Gastrocnemius medialis (tissue), 4 donors: Measurements from ENCODE around the gene ZNF493. TPM values are rescaled to one million over a fixed set of nuclear protein-coding genes. Genes with fewer than 3 reads are reported as not detected.

Experiments used
- ATAC-seq, 2 donors: fragments of 150-250 bp; one replicate each; pipeline ENCODE4 v1.9.1; 2016
- DNase-seq, 2 donors: peaks; one replicate each; pipeline ENCODE4 v3.0.0-alpha.2; 2019
- H3K27ac ChIP-seq, 4 donors: fragments of 200-600 bp; sonication (generic); 1 replicate in 1 of 4; 2 replicates in 3 of 4; pipeline ENCODE4 v1.5.1; 2016 to 2018; ENCODE audit warnings: mild to moderate bottlenecking in 2 of 4, moderate library complexity in 1 of 4
- H3K27me3 ChIP-seq, 3 donors: fragments of 200-600 bp; sonication (generic) in 2 of 3; 1 replicate in 1 of 3; 2 replicates in 2 of 3; pipeline versions ENCODE4 v1.5.1 to v1.6.0; 2016 to 2019; ENCODE audit warnings: mild to moderate bottlenecking in 1 of 3, moderate library complexity in 1 of 3
- H3K36me3 ChIP-seq, 2 donors: fragments of 200-600 bp; sonication (generic) in 1 of 2; one replicate each; pipeline ENCODE4 v1.5.1; 2017 to 2018
- H3K4me1 ChIP-seq, 2 donors: fragments of 200-600 bp; sonication (generic) in 1 of 2; one replicate each; pipeline ENCODE4 v1.5.1; 2016 to 2017; ENCODE audit warnings: mild to moderate bottlenecking in 2 of 2
- H3K4me3 ChIP-seq, 4 donors: fragments of 200-600 bp; sonication (generic) in 3 of 4; 1 replicate in 1 of 4; 2 replicates in 3 of 4; pipeline ENCODE4 v1.5.1; 2016 to 2019; ENCODE audit warnings: mild to moderate bottlenecking in 2 of 4
- H3K9me3 ChIP-seq, 3 donors: fragments of 200-600 bp; sonication (generic) in 2 of 3; 1 replicate in 1 of 3; 2 replicates in 2 of 3; pipeline ENCODE4 v1.5.1; 2016 to 2019
- POLR2A ChIP-seq, 2 donors: fragments of 450-650 bp; IDR thresholded peaks; one replicate each; pipeline ENCODE4 v1.6.1; 2017; ENCODE audit warnings: antibody characterized with exemption in 2 of 2, mild to moderate bottlenecking in 2 of 2, moderate library complexity in 2 of 2
- in situ Hi-C, 4 donors: fragments of 200-750 bp; cut with MboI; loops; one replicate each; pipeline versions ENCODE4 v1.15.0 to v1.8.0; 2017; ENCODE audit warnings: low sequenced_read_pairs in 4 of 4
- intact Hi-C: fragments of 100-400 bp; cut with DNase I; formaldehyde crosslinking; loops from one replicate; pipeline ENCODE4 v1.15.1; 2023; ENCODE audit warnings: low total_unique reads
- total RNA-seq, 4 donors: library from RNA; depleted of rRNA; stranded (reverse); fragments of >200 nt; gene quantifications; one replicate each; pipeline versions ENCODE4 v1.1.0 to v1.2.3, GENCODE V29; 2016
- TF ChIP-seq, protein P1 (sequence below), 5 experiments: fragments of 450-650 bp in 3 of 5; fragments of 200-600 bp in 2 of 5; sonication (generic) in 2 of 5; IDR thresholded peaks in 4 of 5; conservative IDR thresholded peaks in 1 of 5; 1 replicate in 4 of 5; 2 replicates in 1 of 5; pipeline ENCODE4 v1.5.1; 2016 to 2019; ENCODE audit warnings: antibody characterized with exemption in 5 of 5, mild to moderate bottlenecking in 3 of 5, moderate library complexity in 3 of 5

ZNF493 gene
- total RNA-seq, 4 donors from 2014 or later, result 2.2 to 6.5 (median 3.1) TPM

- no peaks in the 10 kb centered on the region for H3K27me3 ChIP-seq
- H3K27ac ChIP-seq, result no peak overlapping the region
- in situ Hi-C loops (no loop called here), intact Hi-C loops (no loop called here)
- H3K4me3 ChIP-seq, result no peak overlapping the region
- ATAC-seq (no peak), DNase-seq (no peak)
- no peaks in the 10 kb centered on the region for H3K9me3 ChIP-seq
- TF ChIP-seq, protein P1, sequence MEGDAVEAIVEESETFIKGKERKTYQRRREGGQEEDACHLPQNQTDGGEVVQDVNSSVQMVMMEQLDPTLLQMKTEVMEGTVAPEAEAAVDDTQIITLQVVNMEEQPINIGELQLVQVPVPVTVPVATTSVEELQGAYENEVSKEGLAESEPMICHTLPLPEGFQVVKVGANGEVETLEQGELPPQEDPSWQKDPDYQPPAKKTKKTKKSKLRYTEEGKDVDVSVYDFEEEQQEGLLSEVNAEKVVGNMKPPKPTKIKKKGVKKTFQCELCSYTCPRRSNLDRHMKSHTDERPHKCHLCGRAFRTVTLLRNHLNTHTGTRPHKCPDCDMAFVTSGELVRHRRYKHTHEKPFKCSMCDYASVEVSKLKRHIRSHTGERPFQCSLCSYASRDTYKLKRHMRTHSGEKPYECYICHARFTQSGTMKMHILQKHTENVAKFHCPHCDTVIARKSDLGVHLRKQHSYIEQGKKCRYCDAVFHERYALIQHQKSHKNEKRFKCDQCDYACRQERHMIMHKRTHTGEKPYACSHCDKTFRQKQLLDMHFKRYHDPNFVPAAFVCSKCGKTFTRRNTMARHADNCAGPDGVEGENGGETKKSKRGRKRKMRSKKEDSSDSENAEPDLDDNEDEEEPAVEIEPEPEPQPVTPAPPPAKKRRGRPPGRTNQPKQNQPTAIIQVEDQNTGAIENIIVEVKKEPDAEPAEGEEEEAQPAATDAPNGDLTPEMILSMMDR (IDR thresholded peaks at IDR 0.05 in 4 of 5, conservative IDR thresholded peaks at IDR 0.05 in 1 of 5), result no peak
- TF ChIP-seq POLR2A (IDR thresholded peaks at IDR 0.05), result no peak
- peaks cover 3 to 80% of the 10 kb centered on the region in 2 donors for H3K36me3 ChIP-seq
- no peaks in the 10 kb centered on the region for H3K4me1 ChIP-seq
Observed at GRCh38 chr19:21410166-21410565, 13.2 kb downstream of the ZNF493 start.

DNA sequence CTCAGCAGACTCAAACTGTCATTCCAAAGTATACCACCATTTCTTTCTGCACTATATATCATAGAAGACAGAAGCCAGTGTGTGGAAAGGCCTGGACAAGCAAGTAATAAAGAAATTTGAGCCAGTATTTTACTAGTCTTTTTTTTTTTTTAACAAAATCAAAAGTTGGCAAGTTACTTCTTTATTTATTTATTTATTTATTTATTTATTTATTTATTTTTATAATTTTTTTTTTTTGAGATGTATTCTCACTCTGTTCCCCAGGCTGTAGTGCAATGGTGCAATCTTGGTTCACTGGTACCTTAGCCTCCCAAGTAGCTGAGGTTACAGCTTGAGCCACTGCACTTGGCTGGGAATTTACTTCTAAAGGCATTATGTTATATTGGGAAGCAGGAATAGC is 25.3 kb downstream of the ZNF493 start:
- no peak for DNase-seq
- peak overlapping the region in 1 of 4 donors; percentile 11 for H3K4me3 ChIP-seq
- H3K27me3 ChIP-seq, result no peaks in the 10 kb centered on the region
- peaks cover 15 to 61% (median 17%) of the 10 kb centered on the region in 3 donors for H3K9me3 ChIP-seq
- in situ Hi-C loops, result no loop called here
- no peak overlapping the region for H3K27ac ChIP-seq
- intact Hi-C loops, result no loop called here
- H3K4me1 ChIP-seq, result no peaks in the 10 kb centered on the region
- ATAC-seq, result no peak
- TF ChIP-seq POLR2A (IDR thresholded peaks at IDR 0.05), result no peak
- TF ChIP-seq, protein P1 (IDR thresholded peaks at IDR 0.05 in 4 of 5, conservative IDR thresholded peaks at IDR 0.05 in 1 of 5), result no peak
- peaks cover 0 to 30% of the 10 kb centered on the region in 2 donors for H3K36me3 ChIP-seq

DNA sequence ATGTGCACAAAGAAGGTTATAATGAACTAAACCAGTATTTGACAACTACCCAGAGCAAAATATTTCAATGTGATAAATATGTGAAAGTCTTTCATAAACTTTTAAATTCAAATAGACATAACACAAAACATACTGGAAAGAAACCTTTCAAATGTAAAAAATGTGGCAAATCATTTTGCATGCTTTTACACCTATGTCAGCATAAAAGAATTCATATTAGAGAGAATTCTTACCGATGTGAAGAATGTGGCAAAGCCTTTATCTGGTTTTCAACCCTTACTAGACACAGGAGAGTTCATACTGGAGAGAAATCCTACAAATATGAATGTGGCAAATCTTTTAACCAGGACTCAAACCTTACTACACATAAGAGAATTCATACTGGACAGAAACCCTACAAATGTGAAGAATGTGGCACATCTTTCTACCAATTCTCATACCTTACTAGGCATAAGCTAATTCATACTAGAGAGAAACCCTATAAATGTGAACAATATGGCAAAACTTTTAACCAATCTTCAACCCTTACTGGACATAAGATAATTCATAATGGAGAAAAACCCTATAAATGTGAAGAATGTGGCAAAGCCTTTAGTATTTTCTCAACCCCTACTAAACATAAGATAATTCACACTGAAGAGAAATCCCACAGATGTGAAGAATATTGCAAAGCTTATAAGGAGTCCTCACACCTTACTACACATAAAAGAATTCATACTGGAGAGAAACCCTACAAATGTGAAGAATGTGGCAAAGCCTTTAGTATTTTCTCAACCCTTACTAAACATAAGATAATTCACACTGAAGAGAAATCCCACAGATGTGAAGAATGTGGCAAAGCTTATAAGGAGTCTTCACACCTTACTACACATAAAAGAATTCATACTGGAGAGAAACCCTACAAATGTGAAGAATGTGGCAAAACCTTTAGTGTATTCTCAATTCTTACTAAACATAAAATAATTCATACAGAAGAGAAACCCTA is 26.4 kb downstream of the ZNF493 start:
- in situ Hi-C loops (no loop called here), intact Hi-C loops (no loop called here)
- H3K9me3 ChIP-seq, result peaks cover 15 to 61% (median 18%) of the 10 kb centered on the region in 3 donors
- H3K27ac ChIP-seq, result no peak overlapping the region
- peak overlapping the region in 1 of 4 donors; percentile 22 for H3K4me3 ChIP-seq
- TF ChIP-seq, protein P1 (IDR thresholded peaks at IDR 0.05 in 4 of 5, conservative IDR thresholded peaks at IDR 0.05 in 1 of 5), result no peak
- no peak for TF ChIP-seq POLR2A (IDR thresholded peaks at IDR 0.05)
- no peaks in the 10 kb centered on the region for H3K27me3 ChIP-seq
- ATAC-seq (no peak), DNase-seq (no peak)
- peaks cover 0 to 30% of the 10 kb centered on the region in 2 donors for H3K36me3 ChIP-seq
- no peaks in the 10 kb centered on the region for H3K4me1 ChIP-seq

GRCh38 chr19:21430675-21431074 is 33.7 kb downstream of the ZNF493 start:
- Histone ChIP-seq H3K27ac (no peak overlapping the region), H3K36me3 (no peaks in the 10 kb centered on the region), H3K4me1 (no peaks in the 10 kb centered on the region), H3K9me3 (peaks cover 2 to 8% (median 7%) of the 10 kb centered on the region in 3 donors), H3K4me3 (no peak overlapping the region), H3K27me3 (no peaks in the 10 kb centered on the region)
- intact Hi-C loops (no loop called here), in situ Hi-C loops (no loop called here)
- DNase-seq, result no peak
- no peak for ATAC-seq
- TF ChIP-seq POLR2A (IDR thresholded peaks at IDR 0.05), result no peak
- TF ChIP-seq, protein P1 (IDR thresholded peaks at IDR 0.05 in 4 of 5, conservative IDR thresholded peaks at IDR 0.05 in 1 of 5), result no peak
